H9 (cell line): ENCODE results near the gene SRSF7. TPM values are rescaled to one million over a fixed set of nuclear protein-coding genes. Genes with fewer than 3 reads are reported as not detected.

Experiments
- DNase-seq: peaks from one replicate; pipeline ENCODE4 v3.0.0-alpha.2; 2017
- H2AFZ ChIP-seq: one replicate; pipeline ENCODE4 v1.6.1; 2013; ENCODE audit warnings: mild to moderate bottlenecking, low read length, control low read depth, moderate library complexity
- H2AK5ac ChIP-seq: 2 replicates; pipeline ENCODE4 v1.6.1; 2013; ENCODE audit warnings: low read length, control low read depth, mixed read lengths; ENCODE audit not compliant: insufficient read length
- H2BK120ac ChIP-seq: one replicate; pipeline ENCODE4 v1.6.1; 2013; ENCODE audit warnings: low read depth, mild to moderate bottlenecking, low read length, control low read depth, inconsistent platforms; ENCODE audit not compliant: poor library complexity, severe bottlenecking
- H2BK12ac ChIP-seq: 2 replicates; pipeline ENCODE4 v1.6.1; 2013; ENCODE audit warnings: low read length, control low read depth, mixed read lengths, low read depth; ENCODE audit not compliant: insufficient read length
- H2BK15ac ChIP-seq: 2 replicates; pipeline ENCODE4 v1.6.1; 2013; ENCODE audit warnings: low read depth, low read length, control low read depth
- H2BK20ac ChIP-seq: one replicate; pipeline ENCODE4 v1.6.1; 2013; ENCODE audit warnings: low read depth, mild to moderate bottlenecking, low read length, control low read depth, inconsistent platforms; ENCODE audit not compliant: poor library complexity, severe bottlenecking
- H2BK5ac ChIP-seq: 2 replicates; pipeline ENCODE4 v1.6.1; 2013; ENCODE audit warnings: low read length, control low read depth, mixed read lengths; ENCODE audit not compliant: insufficient read length
- H3K14ac ChIP-seq: 2 replicates; pipeline ENCODE4 v1.6.1; 2013; ENCODE audit warnings: low read length, control low read depth; ENCODE audit not compliant: insufficient read depth
- H3K18ac ChIP-seq: 2 replicates; pipeline ENCODE4 v1.6.1; 2013; ENCODE audit warnings: low read depth, mild to moderate bottlenecking, mixed read lengths, low read length, control low read depth; ENCODE audit not compliant: insufficient read length
- H3K23ac ChIP-seq: 2 replicates; pipeline ENCODE4 v1.6.1; 2013; ENCODE audit warnings: low read length, control low read depth, mixed read lengths, low read depth; ENCODE audit not compliant: insufficient read length
- H3K23me2 ChIP-seq: 2 replicates; pipeline ENCODE4 v1.6.1; 2013; ENCODE audit warnings: low read depth, mild to moderate bottlenecking, mixed read lengths, low read length, control low read depth; ENCODE audit not compliant: insufficient read length, poor library complexity, severe bottlenecking
- H3K27ac ChIP-seq: 2 replicates; pipeline ENCODE4 v1.5.1; 2013; ENCODE audit warnings: low read length, control low read depth, mixed read lengths, low read depth; ENCODE audit not compliant: insufficient read length
- H3K27me3 ChIP-seq: 2 replicates; pipeline ENCODE4 v1.6.1; 2013; ENCODE audit warnings: low read length, control low read depth, inconsistent platforms; ENCODE audit not compliant: insufficient read depth
- H3K4ac ChIP-seq: 2 replicates; pipeline ENCODE4 v1.6.1; 2013; ENCODE audit warnings: low read depth, mild to moderate bottlenecking, control low read depth, inconsistent platforms, low read length, moderate library complexity
- H3K4me1 ChIP-seq: 2 replicates; pipeline ENCODE4 v1.6.1; 2013; ENCODE audit warnings: low read length, control low read depth, inconsistent platforms; ENCODE audit not compliant: insufficient read depth
- H3K4me2 ChIP-seq: 2 replicates; pipeline ENCODE4 v1.6.1; 2013; ENCODE audit warnings: low read length, control low read depth, mixed read lengths; ENCODE audit not compliant: insufficient read length, insufficient read depth
- H3K56ac ChIP-seq: 2 replicates; pipeline ENCODE4 v1.6.1; 2013; ENCODE audit warnings: low read depth, mild to moderate bottlenecking, mixed read lengths, low read length, control low read depth; ENCODE audit not compliant: insufficient read length
- H3K79me1 ChIP-seq: 2 replicates; pipeline ENCODE4 v1.6.1; 2013; ENCODE audit warnings: low read depth, mild to moderate bottlenecking, moderate library complexity, low read length, control low read depth, inconsistent platforms; ENCODE audit not compliant: insufficient read depth, poor library complexity, severe bottlenecking
- H3K79me2 ChIP-seq: 2 replicates; pipeline ENCODE4 v1.6.1; 2013; ENCODE audit warnings: low read length, control low read depth, inconsistent platforms; ENCODE audit not compliant: insufficient read depth
- H3K9ac ChIP-seq: 2 replicates; pipeline ENCODE4 v1.6.1; 2013; ENCODE audit warnings: low read length, control low read depth, mixed read lengths; ENCODE audit not compliant: insufficient read length; ENCODE audit errors: extremely low read depth
- H3K9me3 ChIP-seq: one replicate; pipeline ENCODE4 v1.6.1; 2013; ENCODE audit warnings: low read depth, low read length, inconsistent platforms; ENCODE audit not compliant: control insufficient read depth
- H3T11ph ChIP-seq: one replicate; pipeline ENCODE4 v1.6.1; 2013; ENCODE audit warnings: mild to moderate bottlenecking, low read length, control low read depth, inconsistent platforms
- H4K20me1 ChIP-seq: one replicate; pipeline ENCODE4 v1.6.1; 2013; ENCODE audit not compliant: control insufficient read depth, insufficient read length, insufficient read depth
- H4K5ac ChIP-seq: 2 replicates; pipeline ENCODE4 v1.6.1; 2013; ENCODE audit warnings: low read depth, mild to moderate bottlenecking, mixed read lengths, low read length, control low read depth; ENCODE audit not compliant: insufficient read length
- H4K8ac ChIP-seq: replicated peaks from 2 replicates; pipeline ENCODE4 v1.6.1; 2013; ENCODE audit warnings: low read length, control low read depth, mixed read lengths, low read depth; ENCODE audit not compliant: insufficient read length
- H4K91ac ChIP-seq: 2 replicates; pipeline ENCODE4 v1.6.1; 2013; ENCODE audit warnings: low read depth, mild to moderate bottlenecking, moderate library complexity, mixed read lengths, low read length, control low read depth; ENCODE audit not compliant: insufficient read length
- H3K27ac Mint-ChIP-seq, 3 experiments: 2 replicates in 2 of 3; 3 replicates in 1 of 3; pipeline ENCODE4 v1.8.0; 2020 to 2021; ENCODE audit warnings: mixed read lengths in 3 of 3, mild to moderate bottlenecking in 1 of 3, moderate library complexity in 1 of 3
- H3K27me3 Mint-ChIP-seq: 2 replicates; pipeline ENCODE4 v1.8.0; 2021; ENCODE audit warnings: low read depth, mild to moderate bottlenecking, moderate library complexity, mixed read lengths
- H3K36me3 Mint-ChIP-seq, 3 experiments: 2 replicates in 2 of 3; 3 replicates in 1 of 3; pipeline ENCODE4 v1.8.0; 2020 to 2021; ENCODE audit warnings: low read depth in 3 of 3, mixed read lengths in 3 of 3; ENCODE audit not compliant: insufficient read depth in 1 of 3
- H3K4me1 Mint-ChIP-seq, 2 experiments: 2 replicates each; pipeline ENCODE4 v1.8.0; 2020; ENCODE audit warnings: mixed read lengths in 2 of 2
- H3K4me3 Mint-ChIP-seq, 2 experiments: 2 replicates in 1 of 2; 3 replicates in 1 of 2; pipeline ENCODE4 v1.8.0; 2020 to 2021; ENCODE audit warnings: mild to moderate bottlenecking in 2 of 2, mixed read lengths in 2 of 2, moderate library complexity in 1 of 2
- H3K9me3 Mint-ChIP-seq, 2 experiments: 2 replicates in 1 of 2; 3 replicates in 1 of 2; pipeline ENCODE4 v1.8.0; 2020; ENCODE audit warnings: mild to moderate bottlenecking in 2 of 2, mixed read lengths in 2 of 2, moderate library complexity in 1 of 2
- CTCF ChIP-seq: fragments of 200-600 bp; sonication (generic); conservative IDR thresholded peaks from 3 replicates; pipeline ENCODE4 v1.8.0; 2021; ENCODE audit warnings: antibody characterized with exemption, mild to moderate bottlenecking
- total RNA-seq: library from RNA; stranded (reverse); gene quantifications from 2 replicates; pipeline ENCODE4 v1.2.1, GENCODE V29; 2021

Gene SRSF7
- total RNA-seq, 1 experiment from 2014 or later, result 576 TPM

DNA sequence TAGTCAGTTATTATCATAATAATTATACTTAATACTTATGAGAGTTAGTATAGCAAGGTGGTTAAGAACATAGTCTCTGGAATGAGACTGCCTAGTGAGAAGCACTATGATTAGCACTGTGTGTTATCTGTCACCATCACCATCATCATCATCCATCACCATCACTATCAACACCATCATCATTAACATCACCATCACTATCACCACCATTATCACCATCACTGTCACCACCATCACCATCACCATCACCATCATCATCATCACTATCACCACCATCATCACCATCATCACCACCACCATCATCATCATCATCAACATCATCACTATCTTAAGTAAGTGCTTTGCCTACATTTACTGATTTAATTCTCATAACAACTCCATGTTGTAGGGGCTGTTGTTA lies 39.6 kb downstream of the SRSF7 start:
- no peak overlapping the region for H2BK12ac ChIP-seq
- no peak overlapping the region for H3K9ac ChIP-seq
- H3K4me1 Mint-ChIP-seq, result peaks cover 15% of the 10 kb centered on the region in 2 experiments
- H3K4me3 Mint-ChIP-seq, result no peak overlapping the region
- no peak overlapping the region for H4K91ac ChIP-seq
- H3K79me2 ChIP-seq, result no peaks in the 10 kb centered on the region
- TF ChIP-seq CTCF, result no peak
- H3K36me3 Mint-ChIP-seq, result peaks cover 5 to 6% (median 6%) of the 10 kb centered on the region in 3 experiments
- peaks cover 2 to 4% of the 10 kb centered on the region in 2 experiments; a peak in 2 of 5 replicates for H3K9me3 Mint-ChIP-seq
- DNase-seq, result no peak
- H2BK5ac ChIP-seq, result no peak overlapping the region
- 0 out of 2 replicates have a peak, but pooled peaks cover 3% of the 10 kb centered on the region for H3K4me1 ChIP-seq
- no peak overlapping the region for H2AK5ac ChIP-seq
- H3K9me3 ChIP-seq, result no peaks in the 10 kb centered on the region
- H2AFZ ChIP-seq, result no peak overlapping the region
- H3K27ac ChIP-seq, result no peak overlapping the region
- H4K8ac ChIP-seq, result no peak overlapping the region
- no peak overlapping the region for H3K23ac ChIP-seq
- H2BK20ac ChIP-seq, result no peak overlapping the region
- no peaks in the 10 kb centered on the region; the same call in 1 of the 2 replicates for H3K27me3 Mint-ChIP-seq
- no peak overlapping the region for H3K14ac ChIP-seq
- H3K18ac ChIP-seq, result no peak overlapping the region
- no peak overlapping the region for H2BK120ac ChIP-seq
- no peaks in the 10 kb centered on the region for H3K23me2 ChIP-seq
- H3K4ac ChIP-seq, result no peak overlapping the region
- H4K20me1 ChIP-seq, result no peaks in the 10 kb centered on the region
- H3K27me3 ChIP-seq, result no peaks in the 10 kb centered on the region
- H3K4me2 ChIP-seq, result no peak overlapping the region
- H3K27ac Mint-ChIP-seq, result no peak overlapping the region
- no peak overlapping the region for H3K56ac ChIP-seq
- no peaks in the 10 kb centered on the region for H3K79me1 ChIP-seq
- no peak overlapping the region for H3T11ph ChIP-seq
- H4K5ac ChIP-seq, result no peak overlapping the region
- no peak overlapping the region for H2BK15ac ChIP-seq
